BLaER1 treated with 17β-estradiol and CSF1 and Interleukin-3, amounts not matched to agents 10 nM and 100 nM (cell line): Measurements from ENCODE around the gene PLEKHB1.
A peak's percentile ranks its signal among the peaks of the same experiment; 100 is the strongest.

Experiments
- H3K27ac ChIP-seq, 11 experiments: shearing (Covaris generic); formaldehyde crosslinking; 2 replicates each; pipeline ENCODE4 v1.8.1; 2022
- H3K27me3 ChIP-seq, 11 experiments: shearing (Covaris generic); formaldehyde crosslinking; 2 replicates each; pipeline ENCODE4 v1.8.1; 2022
- H3K36me3 ChIP-seq, 11 experiments: shearing (Covaris generic); formaldehyde crosslinking; 2 replicates each; pipeline ENCODE4 v1.8.1; 2022
- H3K4me1 ChIP-seq, 10 experiments: shearing (Covaris generic); formaldehyde crosslinking; 2 replicates each; pipeline ENCODE4 v1.8.1; 2022
- H3K4me2 ChIP-seq, 11 experiments: shearing (Covaris generic); formaldehyde crosslinking; 2 replicates each; pipeline ENCODE4 v1.8.1; 2022
- H3K4me3 ChIP-seq, 10 experiments: shearing (Covaris generic); formaldehyde crosslinking; 2 replicates each; pipeline ENCODE4 v1.8.1; 2022
- H3K9ac ChIP-seq, 11 experiments: shearing (Covaris generic); formaldehyde crosslinking; 2 replicates each; pipeline ENCODE4 v1.8.1; 2022
- H3K9me3 ChIP-seq, 11 experiments: shearing (Covaris generic); formaldehyde crosslinking; replicated peaks in 1 of 11; 2 replicates each; pipeline ENCODE4 v1.8.1; 2022
- H4K20me1 ChIP-seq, 11 experiments: shearing (Covaris generic); formaldehyde crosslinking; 2 replicates each; pipeline ENCODE4 v1.8.1; 2022
- Cebpa-rat ChIP-seq, 11 experiments: shearing (Covaris generic); IDR thresholded peaks; 2 replicates each; pipeline ENCODE4 v1.8.1; 2022

The PLEKHB1 gene

DNA sequence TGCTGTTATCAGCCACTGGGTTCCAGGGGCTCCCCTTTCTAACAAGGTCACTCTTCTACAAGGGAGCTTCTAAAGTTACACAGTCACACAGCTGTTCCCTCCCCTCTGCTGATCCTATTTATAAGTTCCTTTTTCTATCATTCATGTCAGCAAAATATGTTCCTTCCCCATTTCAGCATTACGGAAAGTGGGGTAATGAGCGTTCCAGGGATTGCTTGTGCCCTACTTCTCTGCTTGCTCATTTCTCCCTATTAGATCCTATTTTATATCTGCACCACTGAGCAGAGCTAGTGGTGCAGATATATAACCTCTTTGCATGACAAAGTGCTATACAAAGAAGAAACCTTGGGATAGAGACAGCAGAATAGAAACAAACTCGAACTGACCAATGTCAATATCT lies 22.7 kb upstream of the PLEKHB1 start:
- TF ChIP-seq Cebpa-rat (IDR thresholded peaks at IDR 0.05): 0 out of 22 replicates have a peak, but pooled peaks of 2 of the 11 experiments have one; percentile 22 to 36
- Histone ChIP-seq H4K20me1 (no peaks in the 10 kb centered on the region), H3K27me3 (no peaks in the 10 kb centered on the region), H3K36me3 (no peaks in the 10 kb centered on the region), H3K4me3 (peak overlapping the region in 4 of 10 experiments; percentile 16 to 37 (median 27); a peak in 4 of 20 replicates), H3K27ac (peak overlapping the region in 8 of 11 experiments; percentile 26 to 89 (median 77); a peak in 13 of 22 replicates), H3K4me1 (peaks cover 12 to 46% (median 20%) of the 10 kb centered on the region in 10 experiments), H3K9me3 (no peaks in the 10 kb centered on the region), H3K9ac (peak overlapping the region in 5 of 11 experiments; percentile 52 to 74 (median 65); a peak in 9 of 22 replicates), H3K4me2 (peak overlapping the region; percentile 19 to 92 (median 47); a peak in 21 of 22 replicates)

DNA sequence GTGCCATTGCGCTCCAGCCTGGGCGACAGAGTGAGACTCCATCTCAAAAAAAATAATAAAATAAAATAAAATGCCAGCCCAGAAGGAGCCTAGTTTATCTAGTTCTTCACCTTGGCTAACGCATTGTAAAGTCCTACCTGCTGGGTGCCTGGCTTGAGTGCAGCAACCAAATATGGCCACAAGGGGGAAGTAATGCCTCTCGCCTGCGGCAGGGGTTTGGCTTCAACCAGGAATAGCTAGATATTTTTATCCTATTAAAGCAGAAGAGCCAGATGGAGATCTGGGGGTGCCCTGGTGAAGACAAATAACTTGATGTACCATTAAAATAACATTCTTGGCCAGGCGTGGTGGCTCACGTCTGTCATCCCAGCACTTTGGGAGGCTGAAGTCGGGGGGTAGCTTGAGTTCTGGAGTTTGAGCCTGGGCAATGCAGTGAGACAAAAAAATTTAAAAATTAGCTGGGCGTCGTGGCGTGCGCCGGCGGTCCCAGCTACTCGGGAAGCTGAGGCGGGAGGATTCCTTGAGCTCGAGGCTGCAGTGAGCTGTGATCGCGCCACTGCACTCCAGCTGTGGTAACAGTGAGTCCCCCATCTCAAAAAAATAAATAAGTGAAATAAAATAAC lies 20.6 kb upstream of the PLEKHB1 start:
- H3K4me2 ChIP-seq: peak overlapping the region in 4 of 11 experiments; percentile 34 to 83 (median 80); a peak in 8 of 22 replicates
- H3K27ac ChIP-seq: peak overlapping the region in 3 of 11 experiments; percentile 76 to 89 (median 86); a peak in 3 of 22 replicates
- H3K4me1 ChIP-seq: peaks cover 12 to 52% (median 26%) of the 10 kb centered on the region in 10 experiments
- no peaks in the 10 kb centered on the region for H3K27me3 ChIP-seq
- H3K4me3 ChIP-seq: no peak overlapping the region
- no peaks in the 10 kb centered on the region for H3K9me3 ChIP-seq
- H3K9ac ChIP-seq: peak overlapping the region in 3 of 11 experiments; percentile 33 to 52 (median 48); a peak in 1 of 22 replicates
- no peaks in the 10 kb centered on the region for H4K20me1 ChIP-seq
- TF ChIP-seq Cebpa-rat (IDR thresholded peaks at IDR 0.05): no peak
- H3K36me3 ChIP-seq: no peaks in the 10 kb centered on the region

DNA sequence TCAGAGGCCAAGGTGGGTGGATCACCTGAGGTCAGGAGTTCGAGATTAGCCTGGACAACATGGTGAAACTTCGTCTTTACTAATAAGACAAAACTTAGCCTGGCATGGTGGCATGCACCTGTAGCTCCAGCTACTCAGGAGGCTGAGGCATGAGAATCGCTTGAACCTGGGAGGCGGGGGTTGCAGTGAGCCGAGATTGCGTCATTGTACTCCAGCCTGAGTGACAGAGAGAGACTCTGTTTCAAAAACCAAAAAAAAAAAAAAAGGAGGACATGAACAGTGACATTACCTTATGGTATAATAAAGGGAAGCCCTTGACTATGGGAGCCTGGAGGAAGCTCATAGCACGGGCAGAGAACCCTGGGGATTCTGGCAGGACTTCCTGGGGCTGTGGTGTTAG lies 16.5 kb upstream of the PLEKHB1 start:
- Histone ChIP-seq H3K36me3 (no peaks in the 10 kb centered on the region), H4K20me1 (no peaks in the 10 kb centered on the region), H3K9me3 (peaks cover 7 to 19% (median 14%) of the 10 kb centered on the region in 11 experiments; a peak in 17 of 22 replicates), H3K27me3 (no peaks in the 10 kb centered on the region), H3K4me1 (peaks cover 0 to 31% (median 10%) of the 10 kb centered on the region in 10 experiments; a peak in 15 of 20 replicates), H3K27ac (no peak overlapping the region), H3K9ac (no peak overlapping the region), H3K4me3 (no peak overlapping the region), H3K4me2 (peak overlapping the region in 1 of 11 experiments; percentile 0; a peak in 3 of 22 replicates)
- TF ChIP-seq Cebpa-rat (IDR thresholded peaks at IDR 0.05): 0 out of 22 replicates have a peak, but pooled peaks of 1 of the 11 experiments have one; percentile 27

DNA sequence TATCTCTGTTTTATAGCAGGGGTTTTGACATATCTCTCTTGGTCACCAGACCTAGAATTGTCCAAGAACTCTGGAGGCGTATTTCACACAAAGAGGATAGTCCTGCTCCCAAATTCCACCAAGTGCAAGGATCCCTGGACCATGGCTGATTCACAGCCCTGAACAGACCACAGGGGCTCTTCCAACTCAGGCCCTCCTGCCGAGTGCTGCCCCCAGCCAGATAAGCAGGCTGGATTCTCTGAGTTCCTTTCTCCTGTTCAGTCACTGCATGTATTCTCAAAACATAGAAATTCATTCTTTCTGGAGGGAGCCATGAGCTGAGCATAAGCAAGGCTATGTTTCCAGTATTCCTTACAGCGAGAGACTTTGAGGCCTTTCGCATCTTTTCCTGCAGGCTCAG lies 13.4 kb upstream of the PLEKHB1 start:
- TF ChIP-seq Cebpa-rat (IDR thresholded peaks at IDR 0.05): no peak
- no peaks in the 10 kb centered on the region for H3K36me3 ChIP-seq
- H3K27ac ChIP-seq: no peak overlapping the region
- no peaks in the 10 kb centered on the region for H4K20me1 ChIP-seq
- H3K4me1 ChIP-seq: peaks cover 0 to 27% (median 6%) of the 10 kb centered on the region in 10 experiments; a peak in 10 of 20 replicates
- no peak overlapping the region for H3K9ac ChIP-seq
- H3K4me2 ChIP-seq: no peak overlapping the region
- H3K4me3 ChIP-seq: no peak overlapping the region
- H3K27me3 ChIP-seq: no peaks in the 10 kb centered on the region
- peaks cover 7 to 19% (median 14%) of the 10 kb centered on the region in 11 experiments; a peak in 17 of 22 replicates for H3K9me3 ChIP-seq

DNA sequence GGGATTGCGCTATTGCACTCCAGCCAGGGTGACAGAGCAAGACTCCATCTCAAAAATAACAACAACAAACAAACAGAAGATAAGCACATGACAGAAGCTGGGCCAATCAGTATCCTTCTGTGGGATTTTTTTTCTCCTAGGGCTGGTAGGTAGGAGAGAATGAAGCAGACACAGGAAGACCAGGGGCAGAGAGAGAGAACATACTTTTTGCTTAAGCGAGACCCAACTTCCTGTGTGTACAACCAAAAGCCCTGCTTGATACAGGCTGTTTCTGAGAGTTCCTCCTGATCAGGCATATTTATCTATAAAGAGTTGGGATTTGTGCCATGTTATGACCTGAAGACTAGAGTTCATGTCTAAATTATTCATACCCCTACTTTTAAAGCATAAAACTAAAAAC lies 12.4 kb upstream of the PLEKHB1 start:
- no peaks in the 10 kb centered on the region for H3K27me3 ChIP-seq
- no peaks in the 10 kb centered on the region for H3K36me3 ChIP-seq
- H3K9me3 ChIP-seq: peaks cover 7 to 19% (median 14%) of the 10 kb centered on the region in 11 experiments; a peak in 17 of 22 replicates
- TF ChIP-seq Cebpa-rat (IDR thresholded peaks at IDR 0.05): no peak
- H3K9ac ChIP-seq: no peak overlapping the region
- no peaks in the 10 kb centered on the region for H4K20me1 ChIP-seq
- peaks cover 0 to 27% (median 6%) of the 10 kb centered on the region in 10 experiments; a peak in 10 of 20 replicates for H3K4me1 ChIP-seq
- no peak overlapping the region for H3K4me3 ChIP-seq
- H3K27ac ChIP-seq: no peak overlapping the region
- H3K4me2 ChIP-seq: 0 out of 22 replicates have a peak overlapping the region, but pooled peaks of 1 of the 11 experiments have one; percentile 9

DNA sequence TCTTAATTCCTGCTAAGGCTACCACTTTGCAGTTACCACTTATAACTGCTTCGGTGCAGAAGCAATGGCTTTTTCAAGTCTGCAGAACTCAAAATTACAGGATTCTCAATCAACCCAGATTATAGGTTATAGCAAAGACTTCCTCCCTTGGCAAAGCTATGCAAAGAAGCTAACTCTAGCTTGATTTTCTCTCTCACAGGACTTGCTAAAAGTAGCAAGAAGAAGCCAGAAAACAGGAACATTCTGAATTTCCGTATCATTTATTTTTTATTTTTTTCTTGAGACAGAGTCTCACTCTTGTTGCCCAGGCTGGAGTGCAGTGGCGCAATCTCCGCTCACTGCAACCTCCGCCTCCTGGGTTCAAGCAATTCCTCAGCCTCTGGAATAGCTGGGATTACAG lies 10.7 kb upstream of the PLEKHB1 start:
- peaks cover 0 to 27% (median 0%) of the 10 kb centered on the region in 10 experiments; a peak in 3 of 20 replicates for H3K4me1 ChIP-seq
- H3K4me2 ChIP-seq: peak overlapping the region in 1 of 11 experiments; percentile 16; a peak in 1 of 22 replicates

DNA sequence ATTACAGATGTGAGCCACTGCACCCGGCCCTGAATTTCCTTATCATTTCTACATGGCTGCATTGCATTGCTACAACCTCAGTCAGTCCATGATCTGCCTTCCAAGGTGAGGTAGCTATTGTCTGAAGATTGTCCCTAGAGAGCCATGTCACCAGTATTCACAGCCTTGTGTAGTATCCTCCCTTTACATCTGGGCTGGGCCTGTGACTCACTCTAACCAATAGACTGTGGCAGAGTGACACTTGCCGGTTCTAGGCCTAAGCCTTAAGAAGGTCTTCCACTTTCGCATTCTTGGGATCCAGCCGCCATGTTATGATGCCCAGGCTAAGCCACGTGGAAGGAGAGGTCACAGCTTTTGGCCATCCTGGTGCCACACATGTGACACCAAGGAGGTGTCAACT lies 10.1 kb upstream of the PLEKHB1 start:
- Histone ChIP-seq H3K27me3 (no peaks in the 10 kb centered on the region), H3K4me1 (peaks cover 0 to 24% (median 0%) of the 10 kb centered on the region in 10 experiments; a peak in 2 of 20 replicates), H3K9me3 (peaks cover 7 to 19% (median 14%) of the 10 kb centered on the region in 11 experiments; a peak in 17 of 22 replicates), H3K4me2 (peak overlapping the region in 1 of 11 experiments; percentile 16; a peak in 1 of 22 replicates), H3K4me3 (no peak overlapping the region), H3K27ac (no peak overlapping the region), H3K36me3 (no peaks in the 10 kb centered on the region), H3K9ac (no peak overlapping the region), H4K20me1 (no peaks in the 10 kb centered on the region)
- TF ChIP-seq Cebpa-rat (IDR thresholded peaks at IDR 0.05): no peak

More for the DNA sequence above, 10.7 kb upstream of the PLEKHB1 start:
- no peak overlapping the region for H3K27ac ChIP-seq
- peaks cover 7 to 19% (median 14%) of the 10 kb centered on the region in 11 experiments; a peak in 17 of 22 replicates for H3K9me3 ChIP-seq
- H3K9ac ChIP-seq: no peak overlapping the region
- no peaks in the 10 kb centered on the region for H4K20me1 ChIP-seq
- no peaks in the 10 kb centered on the region for H3K36me3 ChIP-seq
- no peak for TF ChIP-seq Cebpa-rat (IDR thresholded peaks at IDR 0.05)
- no peaks in the 10 kb centered on the region for H3K27me3 ChIP-seq
- no peak overlapping the region for H3K4me3 ChIP-seq

DNA sequence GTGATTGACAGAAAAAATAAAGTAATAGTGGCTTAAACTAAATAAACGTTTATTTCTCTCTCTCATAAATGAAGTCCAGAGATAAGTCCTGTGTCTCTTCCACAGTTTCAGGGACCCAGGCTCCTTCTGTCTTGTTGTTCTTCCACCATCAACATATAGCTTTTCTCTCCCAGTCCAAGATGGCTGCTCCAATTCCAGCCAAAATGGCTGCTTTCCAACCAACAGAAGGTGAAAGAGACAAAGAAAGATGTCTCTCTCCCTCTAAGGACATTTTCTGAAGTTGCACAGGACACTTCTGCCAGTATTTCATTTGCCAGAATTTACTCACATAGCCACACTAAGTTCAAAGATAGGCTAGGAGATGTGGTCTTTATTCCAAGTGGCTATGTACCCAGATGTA lies 9.4 kb upstream of the PLEKHB1 start:
- peaks cover 0 to 24% (median 0%) of the 10 kb centered on the region in 10 experiments; a peak in 2 of 20 replicates for H3K4me1 ChIP-seq
- H4K20me1 ChIP-seq: no peaks in the 10 kb centered on the region
- H3K27me3 ChIP-seq: no peaks in the 10 kb centered on the region
- no peak overlapping the region for H3K27ac ChIP-seq
- H3K36me3 ChIP-seq: no peaks in the 10 kb centered on the region
- no peak for TF ChIP-seq Cebpa-rat (IDR thresholded peaks at IDR 0.05)
- H3K9me3 ChIP-seq: peaks cover 6 to 15% (median 11%) of the 10 kb centered on the region in 11 experiments; a peak in 17 of 22 replicates
- no peak overlapping the region for H3K4me2 ChIP-seq
- H3K9ac ChIP-seq: no peak overlapping the region
- H3K4me3 ChIP-seq: no peak overlapping the region

DNA sequence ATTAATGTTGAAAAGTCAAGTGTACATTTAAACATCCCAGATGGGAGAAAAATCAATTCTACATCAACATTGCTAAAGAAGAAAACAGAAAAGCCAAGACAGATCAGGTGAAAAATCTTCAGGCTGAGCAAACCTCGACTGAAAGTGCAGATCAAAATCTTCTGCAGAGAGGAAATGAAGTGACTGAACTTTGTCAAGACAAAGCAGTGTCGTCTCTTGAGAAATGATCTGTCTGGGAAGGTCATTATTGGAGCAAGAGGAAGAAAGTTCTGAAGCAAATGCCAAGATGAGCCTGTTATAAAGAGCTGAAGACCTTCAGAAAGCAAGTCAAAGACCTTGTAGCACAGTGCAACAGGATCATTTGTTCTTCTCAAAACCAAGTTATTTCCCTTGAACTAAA lies 5.8 kb upstream of the PLEKHB1 start:
- no peaks in the 10 kb centered on the region for H3K9me3 ChIP-seq

More for the DNA sequence above, 5.8 kb upstream of the PLEKHB1 start:
- Histone ChIP-seq H3K4me3 (no peak overlapping the region), H3K27ac (no peak overlapping the region), H4K20me1 (no peaks in the 10 kb centered on the region), H3K36me3 (no peaks in the 10 kb centered on the region), H3K4me1 (peaks cover 0 to 18% (median 5%) of the 10 kb centered on the region in 10 experiments; a peak in 10 of 20 replicates), H3K27me3 (no peaks in the 10 kb centered on the region), H3K4me2 (no peak overlapping the region), H3K9ac (no peak overlapping the region)
- no peak for TF ChIP-seq Cebpa-rat (IDR thresholded peaks at IDR 0.05)
